ENCODE results near the gene FXYD5.

DNA sequence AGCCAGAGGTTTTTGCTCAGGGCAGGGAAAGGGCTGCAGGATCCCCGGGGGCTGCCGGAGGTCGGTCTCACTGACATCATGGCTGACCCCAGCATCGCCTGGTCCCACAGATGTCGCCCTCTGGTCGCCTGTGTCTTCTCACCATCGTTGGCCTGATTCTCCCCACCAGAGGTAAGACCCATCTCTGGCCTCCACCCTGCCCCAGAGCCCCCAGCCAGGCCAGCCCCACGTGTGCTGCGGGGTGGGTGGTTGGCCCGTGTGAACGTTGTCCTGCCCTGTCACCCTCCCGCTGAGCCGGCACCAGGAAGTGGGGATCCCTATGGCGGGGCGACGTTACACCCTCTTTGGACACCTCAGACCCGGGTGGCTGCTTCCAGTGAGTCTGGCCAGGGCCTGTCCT is 906 bp downstream of the FXYD5 start:
- TF ChIP-seq CTCF (IDR thresholded peaks at IDR 0.05) (no peak), POLR2A (IDR thresholded peaks at IDR 0.05) (no peak), EP300 (IDR thresholded peaks at IDR 0.05) (no peak)

Measured in stomach (tissue), 4 donors.